ENCODE results near the gene GGTLC2. TPM values are rescaled to one million over a fixed set of nuclear protein-coding genes. Genes with fewer than 3 reads are reported as not detected.

Gene GGTLC2
- total and polyA plus RNA-seq, 2 donors = not detected

GRCh38 chr22:22693531-22693884, 49.1 kb downstream of the GGTLC2 start:
- no peaks in the 10 kb centered on the region for H3K36me3 ChIP-seq (ENCODE audit: insufficient read depth)
- no peak for DNase-seq (ENCODE audit: extremely low spot score)
- H3K27ac ChIP-seq (ENCODE audit: low read depth) = no peak overlapping the region
- H3K4me3 ChIP-seq (ENCODE audit: low read depth, low read length) = no peak overlapping the region
- H3K4me1 ChIP-seq (ENCODE audit: insufficient read depth) = no peaks in the 10 kb centered on the region
- WGBS = 66% methylated on average over 2 of the region's 2 CpGs

GRCh38 chr22:22694106-22694505, 49.7 kb downstream of the GGTLC2 start:
- no peak overlapping the region for H3K4me3 ChIP-seq (ENCODE audit: low read depth, low read length)
- no peak for DNase-seq (ENCODE audit: extremely low spot score)
- no peaks in the 10 kb centered on the region for H3K36me3 ChIP-seq (ENCODE audit: insufficient read depth)
- H3K4me1 ChIP-seq (ENCODE audit: insufficient read depth) = no peaks in the 10 kb centered on the region
- WGBS = 89% methylated on average over 1 of the region's 1 CpG
- H3K27ac ChIP-seq (ENCODE audit: low read depth) = no peak overlapping the region

DNA sequence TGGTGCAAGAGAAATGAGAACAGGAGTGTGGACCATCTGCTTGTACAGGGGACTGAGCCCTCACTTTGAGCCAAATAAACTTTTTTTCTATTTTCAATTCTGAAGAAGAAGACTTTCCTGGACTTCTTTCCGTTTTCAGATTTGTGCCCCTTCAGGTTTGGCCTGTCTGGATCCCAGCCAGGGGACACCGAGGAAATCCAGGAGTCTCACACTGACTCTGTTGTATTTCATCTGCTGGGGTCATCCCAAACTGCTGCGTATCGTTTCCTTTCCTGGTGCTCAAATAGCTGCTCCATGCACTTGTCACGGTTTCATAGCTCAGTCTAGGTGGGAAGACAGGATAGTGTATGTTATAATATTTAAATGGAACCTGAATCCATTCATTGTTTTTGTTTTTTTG, 51.7 kb downstream of the GGTLC2 start:
- 78% methylated on average over 5 of the region's 5 CpGs for WGBS
- Histone ChIP-seq H3K36me3 (ENCODE audit: insufficient read depth) (no peaks in the 10 kb centered on the region), H3K27ac (ENCODE audit: low read depth) (no peak overlapping the region), H3K4me3 (ENCODE audit: low read depth, low read length) (no peak overlapping the region), H3K4me1 (ENCODE audit: insufficient read depth) (no peaks in the 10 kb centered on the region)
- no peak for DNase-seq (ENCODE audit: extremely low spot score)

Small RNA genes within 50 kb of the gene (small RNA-seq; reads per million reads assigned to genes)
- gene AC244250.2 = not detected
- not detected for gene IGLV3-29
- gene IGLVVI-25-1 = not detected

Other genes with a start within 250 kb of the GGTLC2 start
- 1.9 TPM for gene ZNF280B, start 135.9 kb upstream of the GGTLC2 start, total RNA-seq
- 0.48 TPM for gene ZNF280B, start 135.9 kb upstream of the GGTLC2 start, polyA plus RNA-seq
- not detected for gene ZNF280A, start 124.3 kb upstream of the GGTLC2 start, total RNA-seq
- not detected for gene ZNF280A, start 124.3 kb upstream of the GGTLC2 start, polyA plus RNA-seq
- not detected for gene PRAME, start 85.3 kb upstream of the GGTLC2 start, total RNA-seq
- gene PRAME, start 85.3 kb upstream of the GGTLC2 start, polyA plus RNA-seq = not detected
- gene IGLL5, start 243.2 kb downstream of the GGTLC2 start, total RNA-seq = 0.69 TPM
- gene IGLL5, start 243.2 kb downstream of the GGTLC2 start, polyA plus RNA-seq = 1.6 TPM